GM19238 (cell line): ENCODE data around the gene SERHL2.
"Not testable (repeated sequence)": the region's sequence is repeated elsewhere in the genome, so short reads cannot be mapped to it uniquely, and the experiment has no call there.

Source experiments
- DNase-seq: peaks from one replicate; pipeline ENCODE4 v3.0.0; 2011; ENCODE audit warnings: low spot score; ENCODE audit not compliant: insufficient read length

SERHL2 gene

GRCh38 chr22:42535082-42535731 is 18.5 kb upstream of the SERHL2 start:
- DNase-seq, result not testable (repeated sequence)

DNA sequence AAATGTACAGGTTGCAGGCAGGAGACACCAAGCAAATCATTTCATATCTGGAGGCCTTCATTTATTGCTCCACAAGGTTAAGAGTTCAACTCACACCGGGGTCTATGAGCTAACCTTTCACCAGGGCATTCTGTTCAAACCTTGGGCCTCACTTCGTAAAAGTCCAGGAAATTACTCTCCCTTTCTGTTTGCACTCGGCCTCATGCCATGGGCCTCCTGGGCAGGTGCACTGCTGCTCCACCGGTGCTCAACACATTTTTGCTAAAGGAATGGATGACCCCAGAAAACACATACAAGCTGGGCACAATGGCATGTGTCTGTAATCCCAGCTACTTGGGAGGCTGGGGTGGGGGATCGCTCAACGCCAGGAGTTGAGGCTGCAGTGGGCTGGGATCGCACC is 17.6 kb upstream of the SERHL2 start:
- no peak for DNase-seq

GRCh38 chr22:42536634-42537033 is 17.1 kb upstream of the SERHL2 start:
- not testable (repeated sequence) for DNase-seq

- DNase-seq, result not testable (repeated sequence)
Observed at GRCh38 chr22:42537199-42537831, 16.4 kb upstream of the SERHL2 start.

GRCh38 chr22:42539236-42539771 is 14.5 kb upstream of the SERHL2 start:
- not testable (repeated sequence) for DNase-seq

GRCh38 chr22:42544686-42545085 is 9.1 kb upstream of the SERHL2 start:
- DNase-seq, result no peak

GRCh38 chr22:42547562-42547961 is 6.2 kb upstream of the SERHL2 start:
- no peak for DNase-seq

DNA sequence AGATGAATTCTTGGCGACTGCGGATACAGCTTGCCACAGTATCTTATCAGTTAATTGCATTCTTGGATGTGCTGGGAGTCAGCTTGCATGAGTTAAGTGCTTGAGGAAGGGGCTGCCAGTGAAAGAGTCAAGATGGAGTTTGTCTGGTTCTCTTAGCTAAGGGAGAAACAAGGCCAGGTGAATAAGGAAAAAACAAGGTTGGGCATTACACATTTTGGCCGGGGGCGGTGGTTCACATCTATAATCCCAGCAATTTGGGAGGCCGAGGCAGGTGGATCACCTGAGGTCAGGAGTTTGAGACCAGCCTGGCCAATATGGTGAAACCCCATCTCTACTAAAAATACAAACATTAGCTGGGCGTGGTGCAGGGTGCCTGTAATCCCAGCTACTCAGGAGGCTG is 5.6 kb upstream of the SERHL2 start:
- DNase-seq, result not testable (repeated sequence)

- no peak for DNase-seq
Observed at GRCh38 chr22:42548597-42549330, 5.0 kb upstream of the SERHL2 start.

DNA sequence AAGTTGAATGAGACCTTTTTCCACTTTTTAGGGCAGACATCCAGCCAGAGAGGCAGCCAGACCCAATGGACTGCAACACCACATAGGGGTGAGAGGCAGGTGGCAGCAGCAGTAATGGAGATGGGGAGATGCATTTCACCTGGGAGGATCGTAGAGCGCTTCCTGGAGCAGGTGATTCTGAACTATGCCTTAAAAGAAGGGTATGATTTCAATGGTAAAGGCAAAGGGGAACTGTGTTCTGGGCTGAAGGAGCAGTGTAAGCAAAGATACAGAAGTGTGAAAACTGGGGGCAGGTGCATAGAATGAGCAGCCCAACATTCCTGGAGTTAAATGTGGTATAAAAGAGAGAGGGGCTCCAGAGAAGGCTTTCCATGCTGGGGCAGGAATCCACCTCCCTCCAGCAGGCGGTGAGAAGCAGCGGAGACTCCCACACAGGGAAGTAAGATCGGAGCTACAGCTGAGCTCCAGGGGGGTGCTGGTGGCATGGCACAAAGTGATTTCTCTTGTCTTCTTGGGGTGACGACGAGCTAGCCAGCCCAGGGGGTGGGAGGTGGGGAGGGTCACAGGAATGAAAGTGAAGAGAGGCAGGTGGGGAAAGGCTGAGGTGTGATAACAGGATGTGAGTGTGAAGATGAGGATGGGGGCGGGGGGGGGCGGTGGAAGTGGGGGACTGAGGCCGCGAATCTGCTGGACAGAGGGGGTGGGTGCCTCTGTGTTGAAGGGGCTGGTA is 4.3 kb upstream of the SERHL2 start:
- DNase-seq, result no peak

GRCh38 chr22:42552294-42552647 is 1.5 kb upstream of the SERHL2 start:
- DNase-seq, result not testable (repeated sequence)

GRCh38 chr22:42560381-42560780 is 6.6 kb downstream of the SERHL2 start:
- no peak for DNase-seq

DNA sequence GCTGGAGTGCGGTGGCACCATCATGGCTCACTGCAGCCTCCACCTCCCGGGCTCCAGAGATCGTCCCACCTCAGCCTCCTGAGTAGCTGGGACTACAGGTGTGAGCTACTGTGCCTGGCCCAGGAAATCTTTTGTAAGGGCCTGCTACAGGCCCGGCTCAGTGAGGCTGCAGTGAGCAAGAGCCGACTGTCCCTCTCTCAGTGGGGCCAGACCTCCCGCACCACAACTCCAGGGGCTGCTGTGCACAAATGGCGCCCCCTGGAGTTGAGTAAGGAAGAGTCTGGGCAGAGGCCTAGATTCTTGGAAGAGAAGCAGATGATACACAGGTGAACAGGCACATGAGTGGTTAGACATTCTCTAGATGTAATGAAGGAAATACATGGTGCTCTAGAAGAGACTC is 7.0 kb downstream of the SERHL2 start:
- DNase-seq, result no peak

GRCh38 chr22:42561856-42562255 is 8.1 kb downstream of the SERHL2 start:
- DNase-seq, result no peak

DNA sequence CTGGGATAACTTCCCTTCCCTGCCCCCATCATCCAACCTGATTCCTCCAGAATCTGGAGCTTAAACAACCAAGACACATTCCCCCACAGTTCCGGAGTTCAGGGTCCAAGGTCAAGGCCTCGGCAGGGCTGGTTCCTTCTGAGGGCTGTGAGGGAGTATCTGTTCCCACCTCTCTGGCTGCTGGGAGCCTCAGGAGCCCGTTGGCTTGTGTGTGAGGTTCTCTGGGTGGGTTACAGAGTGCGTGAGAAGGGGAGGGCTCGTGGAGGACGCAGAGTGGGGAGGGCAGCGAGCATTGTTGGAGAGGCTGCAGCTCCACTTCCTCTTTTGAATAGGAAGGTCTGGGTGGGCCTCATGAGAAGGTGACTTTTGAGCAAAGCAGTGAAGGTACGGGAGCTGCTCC is 8.5 kb downstream of the SERHL2 start:
- DNase-seq, result no peak

DNA sequence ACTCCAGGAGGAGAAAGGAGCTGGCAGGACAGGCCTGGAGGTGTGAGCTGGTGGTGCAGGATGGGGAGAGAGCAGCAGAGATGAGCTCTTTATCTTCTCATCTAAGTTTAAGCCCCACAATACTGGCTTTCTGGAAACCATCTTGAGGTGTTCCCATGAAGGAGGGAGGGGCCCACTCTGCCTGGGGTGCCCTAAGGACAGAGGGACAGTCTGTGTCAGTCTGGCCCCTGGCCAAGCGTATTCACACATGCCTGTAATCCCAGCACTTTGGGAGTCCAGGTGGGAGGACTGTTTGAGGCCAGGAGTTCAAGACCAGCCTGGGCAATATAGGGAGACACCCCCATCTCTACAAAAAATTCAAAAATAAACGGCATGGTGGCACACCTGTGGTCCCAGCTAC is 8.9 kb downstream of the SERHL2 start:
- no peak for DNase-seq

- DNase-seq, result not testable (repeated sequence)
Observed at GRCh38 chr22:42563943-42564342, 10.2 kb downstream of the SERHL2 start.

DNA sequence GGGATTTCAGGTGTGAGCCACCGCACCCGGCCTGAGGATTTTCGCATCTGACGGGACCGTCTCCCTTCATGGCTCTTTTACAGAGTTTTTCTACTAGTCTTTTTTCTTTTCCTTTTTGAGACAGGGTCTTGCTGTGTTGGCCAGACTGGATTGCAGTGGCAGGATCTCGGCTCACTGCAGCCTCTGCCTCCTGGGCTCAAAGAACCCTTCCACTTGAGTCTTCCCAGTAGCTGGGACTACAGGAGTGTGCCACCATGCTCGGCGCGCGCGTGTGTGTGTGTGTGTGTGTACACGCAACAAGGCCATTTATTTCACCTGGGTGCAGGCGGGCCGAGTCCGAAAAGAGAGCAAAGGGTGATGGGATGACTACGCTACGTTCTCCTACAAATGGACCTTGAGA is 10.9 kb downstream of the SERHL2 start:
- DNase-seq, result no peak

DNA sequence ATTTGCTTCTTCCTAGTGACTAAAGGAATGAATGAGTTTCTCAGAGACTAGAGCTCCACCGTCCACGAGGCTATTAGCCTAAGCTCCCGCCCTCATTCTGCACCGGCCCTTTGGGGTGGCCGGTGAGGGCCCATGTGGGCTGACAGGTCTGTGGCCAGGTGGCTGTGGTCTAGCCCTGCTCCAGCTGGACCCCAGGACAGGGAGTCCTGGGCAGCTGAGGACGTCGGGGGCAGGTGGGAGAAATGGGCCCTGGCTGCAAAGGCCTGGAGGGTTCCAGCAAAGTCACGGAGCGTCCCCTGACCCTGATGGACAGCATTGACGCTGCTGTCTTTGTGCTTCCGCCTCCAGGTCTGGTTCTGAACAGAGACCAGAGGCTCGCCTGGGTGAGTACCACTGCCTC is 12.2 kb downstream of the SERHL2 start:
- DNase-seq, result no peak

DNA sequence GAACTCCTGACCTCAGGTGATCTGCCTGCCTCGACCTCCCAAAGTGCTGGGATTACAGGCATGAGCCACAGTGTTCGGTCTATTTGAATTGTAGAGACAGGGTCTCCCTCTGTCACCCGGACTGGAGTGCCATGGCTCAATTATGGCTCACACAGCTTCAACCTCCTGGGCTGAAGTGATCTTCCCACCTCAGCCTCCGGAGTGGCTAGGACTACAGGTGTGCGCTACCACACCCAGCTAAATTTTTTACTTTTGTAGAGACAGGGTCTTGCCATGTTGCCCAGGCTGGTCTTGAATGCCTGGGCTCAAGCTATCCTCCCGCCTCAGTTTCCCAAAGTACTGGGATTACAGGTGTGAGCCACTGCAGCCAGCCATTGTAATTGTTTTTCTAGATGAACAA is 14.2 kb downstream of the SERHL2 start:
- DNase-seq, result not testable (repeated sequence)

DNA sequence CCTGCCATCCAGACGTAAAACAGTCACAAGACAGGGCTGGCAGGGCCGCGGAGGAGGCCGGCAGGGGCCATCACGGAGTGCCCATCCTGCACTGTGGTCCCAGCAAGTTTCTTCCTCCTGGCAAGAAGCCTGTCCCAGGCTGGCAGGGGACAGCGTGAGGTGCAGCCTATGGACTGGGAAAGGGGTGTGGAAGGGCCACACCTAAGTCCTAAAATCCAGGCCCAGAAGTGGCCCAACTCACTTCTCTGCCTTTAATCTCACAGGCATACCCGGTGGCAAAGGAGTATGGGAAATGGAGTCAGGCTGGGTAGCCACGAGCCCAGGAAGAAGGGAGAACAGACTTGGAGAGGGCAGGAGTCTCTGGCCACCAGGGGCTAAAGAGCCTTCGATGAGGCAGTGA is 16.8 kb downstream of the SERHL2 start:
- not testable (repeated sequence) for DNase-seq

DNA sequence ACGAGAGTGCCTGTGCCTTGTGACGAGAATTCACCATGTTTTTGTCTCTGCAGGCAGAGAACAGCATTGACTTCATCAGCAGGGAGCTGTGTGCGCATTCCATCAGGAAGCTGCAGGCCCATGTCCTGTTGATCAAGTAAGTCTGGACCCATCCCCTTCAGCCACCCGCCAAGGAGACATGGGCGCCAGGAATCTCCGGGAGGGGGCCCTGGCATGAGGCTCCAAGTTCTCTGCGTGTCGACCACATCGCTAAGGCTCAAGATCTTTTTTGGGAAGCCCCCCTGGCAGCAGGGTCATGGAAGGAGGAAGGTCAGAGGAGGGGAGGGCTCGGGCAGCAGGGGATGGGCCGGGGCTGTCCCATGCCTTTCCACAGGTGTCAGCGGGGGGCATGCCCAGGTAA is 17.3 kb downstream of the SERHL2 start:
- not testable (repeated sequence) for DNase-seq
